ENCODE measurements around the gene GNG2.
A peak's percentile ranks its signal among the peaks of the same experiment; 100 is the strongest.

Gene GNG2

GRCh38 chr14:52010173-52010693, 149.8 kb downstream of the GNG2 start:
- Histone ChIP-seq H3K36me3 (ENCODE audit: control insufficient read depth in 1 of 2, insufficient read depth in 2 of 2, low read length in 2 of 2) (peaks cover 16 to 36% of the 10 kb centered on the region in 2 experiments), H3K18ac (ENCODE audit: low read length) (no peak overlapping the region), H2BK12ac (ENCODE audit: low read length) (no peak overlapping the region), H3K9ac (ENCODE audit: low read length) (no peak overlapping the region), H2AK5ac (ENCODE audit: low read length) (no peak overlapping the region), H3K4ac (ENCODE audit: low read depth, low read length) (no peak overlapping the region), H4K8ac (ENCODE audit: low read depth, low read length) (no peak overlapping the region), H3K14ac (ENCODE audit: low read length) (no peak overlapping the region), H2BK120ac (ENCODE audit: insufficient read depth, low read length, poor library complexity) (no peak overlapping the region), H3K4me3 (ENCODE audit: low read depth, low read length) (no peak overlapping the region), H2AFZ (ENCODE audit: insufficient read depth, low read length, poor library complexity) (no peak overlapping the region), H3K9me3 (ENCODE audit: insufficient read depth, low read depth, low read length) (no peaks in the 10 kb centered on the region), H3K79me2 (ENCODE audit: control insufficient read depth, insufficient read depth, low read length, poor library complexity) (no peaks in the 10 kb centered on the region), H3K4me2 (ENCODE audit: low read length) (no peak overlapping the region), H3K23ac (ENCODE audit: low read length) (no peak overlapping the region), H3K4me1 (ENCODE audit: control insufficient read depth in 1 of 2, insufficient read depth in 2 of 2, low read length in 2 of 2) (peaks cover 2% of the 10 kb centered on the region in 2 experiments), H3K79me1 (ENCODE audit: low read length) (no peaks in the 10 kb centered on the region), H4K91ac (ENCODE audit: low read depth, low read length) (no peak overlapping the region), H3K27me3 (ENCODE audit: insufficient read depth, low read length) (no peaks in the 10 kb centered on the region), H2BK5ac (ENCODE audit: low read depth, low read length, poor library complexity) (no peak overlapping the region), H3K27ac (ENCODE audit: low read depth, low read length) (no peak overlapping the region), H4K12ac (ENCODE audit: low read depth, low read length) (no peak overlapping the region)
- no peak for DNase-seq
- no CpG with 5 or more reads among the region's 3 CpGs for WGBS (ENCODE audit: extremely low coverage, insufficient coverage, insufficient read length)

DNA sequence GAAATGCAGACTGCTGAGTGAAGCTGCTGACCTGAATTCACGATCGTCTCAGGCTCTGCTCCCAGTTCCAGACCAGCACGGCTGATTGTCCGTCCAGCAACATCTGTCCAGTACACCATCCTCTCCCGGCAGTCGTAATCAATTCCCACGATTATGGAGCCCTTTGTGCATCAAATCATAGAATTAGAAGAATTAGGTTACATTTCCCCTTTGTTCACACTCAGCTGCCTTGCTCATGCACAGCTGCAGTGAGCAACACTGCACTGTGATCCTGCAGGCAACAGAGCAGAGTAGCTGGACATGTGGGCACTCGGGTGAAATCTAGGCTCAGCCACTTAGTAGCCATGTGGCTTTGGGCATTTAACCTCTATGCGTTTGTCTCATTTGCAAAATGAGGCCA, 151.1 kb downstream of the GNG2 start:
- no peak overlapping the region for H3K23ac ChIP-seq (ENCODE audit: low read length)
- no peak overlapping the region for H3K18ac ChIP-seq (ENCODE audit: low read length)
- H3K27me3 ChIP-seq (ENCODE audit: insufficient read depth, low read length), result no peaks in the 10 kb centered on the region
- H2BK5ac ChIP-seq (ENCODE audit: low read depth, low read length, poor library complexity), result no peak overlapping the region
- H3K79me1 ChIP-seq (ENCODE audit: low read length), result no peaks in the 10 kb centered on the region
- DNase-seq, result no peak
- no peak overlapping the region for H4K8ac ChIP-seq (ENCODE audit: low read depth, low read length)
- no peak overlapping the region for H3K9ac ChIP-seq (ENCODE audit: low read length)
- H4K91ac ChIP-seq (ENCODE audit: low read depth, low read length), result no peak overlapping the region
- H2AK5ac ChIP-seq (ENCODE audit: low read length), result no peak overlapping the region
- no peak overlapping the region for H3K4me2 ChIP-seq (ENCODE audit: low read length)
- H3K4me1 ChIP-seq (ENCODE audit: control insufficient read depth in 1 of 2, insufficient read depth in 2 of 2, low read length in 2 of 2), result peaks cover 4 to 6% of the 10 kb centered on the region in 2 experiments
- no peaks in the 10 kb centered on the region for H3K79me2 ChIP-seq (ENCODE audit: control insufficient read depth, insufficient read depth, low read length, poor library complexity)
- H2AFZ ChIP-seq (ENCODE audit: insufficient read depth, low read length, poor library complexity), result no peak overlapping the region
- no peak overlapping the region for H3K4ac ChIP-seq (ENCODE audit: low read depth, low read length)
- no CpG with 5 or more reads among the region's 9 CpGs for WGBS (ENCODE audit: extremely low coverage, insufficient coverage, insufficient read length)
- no peak overlapping the region for H3K14ac ChIP-seq (ENCODE audit: low read length)
- H2BK120ac ChIP-seq (ENCODE audit: insufficient read depth, low read length, poor library complexity), result no peak overlapping the region
- no peaks in the 10 kb centered on the region for H3K9me3 ChIP-seq (ENCODE audit: insufficient read depth, low read depth, low read length)
- H4K12ac ChIP-seq (ENCODE audit: low read depth, low read length), result no peak overlapping the region
- no peak overlapping the region for H2BK12ac ChIP-seq (ENCODE audit: low read length)
- H3K27ac ChIP-seq (ENCODE audit: low read depth, low read length), result no peak overlapping the region
- no peak overlapping the region for H3K4me3 ChIP-seq (ENCODE audit: low read depth, low read length)
- peaks cover 16 to 27% of the 10 kb centered on the region in 2 experiments for H3K36me3 ChIP-seq (ENCODE audit: control insufficient read depth in 1 of 2, insufficient read depth in 2 of 2, low read length in 2 of 2)

- H2AK5ac ChIP-seq (ENCODE audit: low read length), result no peak overlapping the region
- H3K9ac ChIP-seq (ENCODE audit: low read length), result no peak overlapping the region
- H3K4me1 ChIP-seq (ENCODE audit: control insufficient read depth in 1 of 2, insufficient read depth in 2 of 2, low read length in 2 of 2), result peaks cover 4 to 6% of the 10 kb centered on the region in 2 experiments
- H2AFZ ChIP-seq (ENCODE audit: insufficient read depth, low read length, poor library complexity), result no peak overlapping the region
- H3K27ac ChIP-seq (ENCODE audit: low read depth, low read length), result no peak overlapping the region
- no peak overlapping the region for H3K23ac ChIP-seq (ENCODE audit: low read length)
- H3K4me2 ChIP-seq (ENCODE audit: low read length), result no peak overlapping the region
- no peak overlapping the region for H4K8ac ChIP-seq (ENCODE audit: low read depth, low read length)
- H3K4me3 ChIP-seq (ENCODE audit: low read depth, low read length), result no peak overlapping the region
- no peaks in the 10 kb centered on the region for H3K27me3 ChIP-seq (ENCODE audit: insufficient read depth, low read length)
- H2BK12ac ChIP-seq (ENCODE audit: low read length), result no peak overlapping the region
- H4K12ac ChIP-seq (ENCODE audit: low read depth, low read length), result no peak overlapping the region
- H4K91ac ChIP-seq (ENCODE audit: low read depth, low read length), result no peak overlapping the region
- H3K18ac ChIP-seq (ENCODE audit: low read length), result no peak overlapping the region
- no peaks in the 10 kb centered on the region for H3K79me1 ChIP-seq (ENCODE audit: low read length)
- H3K9me3 ChIP-seq (ENCODE audit: insufficient read depth, low read depth, low read length), result no peaks in the 10 kb centered on the region
- H3K4ac ChIP-seq (ENCODE audit: low read depth, low read length), result no peak overlapping the region
- H2BK120ac ChIP-seq (ENCODE audit: insufficient read depth, low read length, poor library complexity), result no peak overlapping the region
- peaks cover 16 to 27% of the 10 kb centered on the region in 2 experiments for H3K36me3 ChIP-seq (ENCODE audit: control insufficient read depth in 1 of 2, insufficient read depth in 2 of 2, low read length in 2 of 2)
- H3K79me2 ChIP-seq (ENCODE audit: control insufficient read depth, insufficient read depth, low read length, poor library complexity), result no peaks in the 10 kb centered on the region
- WGBS (ENCODE audit: extremely low coverage, insufficient coverage, insufficient read length), result no CpG with 5 or more reads among the region's 4 CpGs
- DNase-seq, result no peak
- no peak overlapping the region for H3K14ac ChIP-seq (ENCODE audit: low read length)
- no peak overlapping the region for H2BK5ac ChIP-seq (ENCODE audit: low read depth, low read length, poor library complexity)
These were observed 152.2 kb downstream of the GNG2 start for GRCh38 chr14:52012635-52013034.

GRCh38 chr14:52013984-52014600, 153.7 kb downstream of the GNG2 start:
- Histone ChIP-seq H3K79me2 (ENCODE audit: control insufficient read depth, insufficient read depth, low read length, poor library complexity) (no peaks in the 10 kb centered on the region), H3K4me2 (ENCODE audit: low read length) (no peak overlapping the region), H4K91ac (ENCODE audit: low read depth, low read length) (no peak overlapping the region), H3K27me3 (ENCODE audit: insufficient read depth, low read length) (no peaks in the 10 kb centered on the region), H2BK5ac (ENCODE audit: low read depth, low read length, poor library complexity) (no peak overlapping the region), H3K14ac (ENCODE audit: low read length) (no peak overlapping the region), H3K27ac (ENCODE audit: low read depth, low read length) (no peak overlapping the region), H2AFZ (ENCODE audit: insufficient read depth, low read length, poor library complexity) (no peak overlapping the region), H3K9ac (ENCODE audit: low read length) (no peak overlapping the region), H4K8ac (ENCODE audit: low read depth, low read length) (no peak overlapping the region), H3K23ac (ENCODE audit: low read length) (no peak overlapping the region), H3K4me3 (ENCODE audit: low read depth, low read length) (no peak overlapping the region), H2AK5ac (ENCODE audit: low read length) (no peak overlapping the region), H3K9me3 (ENCODE audit: insufficient read depth, low read depth, low read length) (peaks cover 3% of the 10 kb centered on the region), H3K4me1 (ENCODE audit: control insufficient read depth in 1 of 2, insufficient read depth in 2 of 2, low read length in 2 of 2) (peaks cover 2 to 4% of the 10 kb centered on the region in 2 experiments), H4K12ac (ENCODE audit: low read depth, low read length) (no peak overlapping the region), H3K79me1 (ENCODE audit: low read length) (no peaks in the 10 kb centered on the region), H2BK120ac (ENCODE audit: insufficient read depth, low read length, poor library complexity) (no peak overlapping the region), H3K18ac (ENCODE audit: low read length) (no peak overlapping the region), H2BK12ac (ENCODE audit: low read length) (no peak overlapping the region), H3K36me3 (ENCODE audit: control insufficient read depth in 1 of 2, insufficient read depth in 2 of 2, low read length in 2 of 2) (peaks cover 16 to 19% of the 10 kb centered on the region in 2 experiments), H3K4ac (ENCODE audit: low read depth, low read length) (no peak overlapping the region)
- DNase-seq, result peak in 1 of 2 donors; percentile 6
- WGBS (ENCODE audit: extremely low coverage, insufficient coverage, insufficient read length), result no CpG with 5 or more reads among the region's 11 CpGs

Data from trophoblast cell (in vitro differentiated cells and primary cell).